ENCODE measurements around the gene IFNA17. TPM values are rescaled to one million over a fixed set of nuclear protein-coding genes. Genes with fewer than 3 reads are reported as not detected.
"Not testable (repeated sequence)": the region's sequence is repeated elsewhere in the genome, so short reads cannot be mapped to it uniquely, and the experiment has no call there.

IFNA17 gene
- total and polyA plus RNA-seq, 11 donors: not detected

DNA sequence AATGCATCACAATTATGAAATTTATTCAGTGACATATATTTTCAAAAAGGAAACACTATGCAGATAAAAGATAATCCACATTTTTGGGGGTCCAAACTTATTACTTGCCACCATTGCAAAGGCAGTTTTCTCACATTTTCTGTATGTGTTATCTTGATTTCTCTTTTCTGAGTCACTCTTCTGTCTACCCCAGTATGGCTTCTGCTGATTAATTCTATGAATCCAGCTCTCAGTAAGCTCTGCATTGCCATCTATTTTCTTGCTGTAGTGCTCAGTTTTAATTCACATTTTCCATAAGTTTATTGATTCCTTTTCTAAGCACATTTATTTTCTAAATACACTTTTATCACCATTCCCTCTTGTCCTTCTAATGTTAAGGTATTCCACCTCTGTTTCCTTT, 22.8 kb downstream of the IFNA17 start:
- TF ChIP-seq CTCF (IDR thresholded peaks at IDR 0.05): no peak
- TF ChIP-seq POLR2A (IDR thresholded peaks at IDR 0.05): no peak
- H3K4me3 ChIP-seq: no peak overlapping the region
- no peaks in the 10 kb centered on the region for H3K4me1 ChIP-seq
- intact Hi-C loops (cut with DNase I): no loop called here
- ATAC-seq (no peak), DNase-seq (no peak)
- no peaks in the 10 kb centered on the region for H3K36me3 ChIP-seq
- peaks cover 0 to 4% (median 0%) of the 10 kb centered on the region in 12 donors for H3K9me3 ChIP-seq
- no peak overlapping the region for H3K27ac ChIP-seq
- H3K27me3 ChIP-seq: no peaks in the 10 kb centered on the region

- ATAC-seq; intact Hi-C loops (cut with DNase I); DNase-seq: not testable (repeated sequence)
These were observed 25.9 kb downstream of the IFNA17 start, which contains the start of gene IFNA7 for GRCh38 chr9:21202105-21202504. Gene IFNA7 (minus strand): TSS chr9:21202205. CDS start chr9:21202165, 40 bp downstream.

GRCh38 chr9:21194867-21195776, 32.9 kb downstream of the IFNA17 start:
- TF ChIP-seq CTCF (IDR thresholded peaks at IDR 0.05): peak in 11 of 12 donors; percentile 19 to 62 (median 46)
- ATAC-seq: peak in 3 of 4 donors; percentile 62 to 82 (median 70)
- DNase-seq; H3K36me3 ChIP-seq; H3K9me3 ChIP-seq; intact Hi-C loops (cut with DNase I); H3K27me3 ChIP-seq; H3K4me1 ChIP-seq; H3K27ac ChIP-seq: not testable (repeated sequence)
- peak overlapping the region in 1 of 12 donors; percentile 13 for H3K4me3 ChIP-seq
- WGBS, 4 donors: 34 to 40% (median 39%) methylated on average over 6 of the region's 6 CpGs

More at GRCh38 chr9:21202105-21202504, 25.9 kb downstream of the IFNA17 start, which contains the start of gene IFNA7:
- WGBS, 4 donors: 60 to 71% (median 64%) methylated on average over 4 of the region's 4 CpGs
- not testable (repeated sequence) for H3K4me1 ChIP-seq, H3K27ac ChIP-seq, H3K27me3 ChIP-seq, H3K36me3 ChIP-seq, H3K4me3 ChIP-seq, H3K9me3 ChIP-seq

- H3K27ac ChIP-seq, ATAC-seq, DNase-seq, H3K27me3 ChIP-seq, H3K4me1 ChIP-seq, H3K4me3 ChIP-seq, H3K9me3 ChIP-seq, H3K36me3 ChIP-seq: not testable (repeated sequence)
- intact Hi-C loops (cut with DNase I): loop anchor here in 1 of 10 donors (10.0 kb wide), 1 partner anchor 597 kb away; no protein-coding TSS in a partner anchor
- 82 to 93% (median 89%) methylated on average over 3 of the region's 3 CpGs for WGBS, 4 donors
These were observed 40.5 kb downstream of the IFNA17 start, which contains the start of gene IFNA4 for GRCh38 chr9:21187487-21187886. Gene IFNA4 (minus strand): TSS chr9:21187587. CDS start chr9:21187531, 56 bp downstream.
